NCI-H1105 (cell line): ENCODE results near the gene DHX35.

Source experiments
- DNase-seq: peaks from one replicate; lab custom pipeline; 2025; lab: John Stamatoyannopoulos, UW

The DHX35 gene

GRCh38 chr20:38962044-38962927 lies at the start of gene DHX35:
Gene DHX35, plus strand, starts transcription at chr20:38962344. Its CDS starts 24 bp downstream, at chr20:38962368.
- peak; percentile 98 for DNase-seq

- no peak for DNase-seq
Measured at GRCh38 chr20:38915355-38915754, 46.8 kb upstream of the DHX35 start.

- DNase-seq: no peak
Measured at GRCh38 chr20:38917657-38918056, 44.5 kb upstream of the DHX35 start.

GRCh38 chr20:38918172-38918571 lies 44.0 kb upstream of the DHX35 start:
- DNase-seq: no peak

- no peak for DNase-seq
Measured at GRCh38 chr20:38919683-38920082, 42.5 kb upstream of the DHX35 start.

- no peak for DNase-seq
Measured at GRCh38 chr20:38920411-38920810, 41.7 kb upstream of the DHX35 start.

GRCh38 chr20:38920851-38921250 lies 41.3 kb upstream of the DHX35 start:
- no peak for DNase-seq

- no peak for DNase-seq
Measured at GRCh38 chr20:38924718-38925117, 37.4 kb upstream of the DHX35 start.

- peak; percentile 98 for DNase-seq
Measured at GRCh38 chr20:38926142-38926933, 35.8 kb upstream of the DHX35 start, which contains the start of gene FAM83D. Gene FAM83D, plus strand, starts transcription at chr20:38926417. Its CDS starts 26 bp downstream, at chr20:38926443.

- DNase-seq: no peak
Measured at GRCh38 chr20:38926934-38927616, 35.1 kb upstream of the DHX35 start.

- DNase-seq: no peak
Measured at GRCh38 chr20:38927902-38928578, 34.1 kb upstream of the DHX35 start.

GRCh38 chr20:38930242-38930569 lies 31.9 kb upstream of the DHX35 start:
- no peak for DNase-seq

- no peak for DNase-seq
Measured at GRCh38 chr20:38931984-38932383, 30.2 kb upstream of the DHX35 start.

- DNase-seq: no peak
Measured at GRCh38 chr20:38932457-38933120, 29.6 kb upstream of the DHX35 start.

GRCh38 chr20:38934530-38934929 lies 27.6 kb upstream of the DHX35 start:
- DNase-seq: no peak

- no peak for DNase-seq
Measured at GRCh38 chr20:38935285-38935684, 26.9 kb upstream of the DHX35 start.

- no peak for DNase-seq
Measured at GRCh38 chr20:38935967-38936407, 26.2 kb upstream of the DHX35 start.

GRCh38 chr20:38937000-38937399 lies 25.1 kb upstream of the DHX35 start:
- DNase-seq: no peak

GRCh38 chr20:38937978-38938473 lies 24.1 kb upstream of the DHX35 start:
- no peak for DNase-seq

- no peak for DNase-seq
Measured at GRCh38 chr20:38939686-38940085, 22.5 kb upstream of the DHX35 start.

GRCh38 chr20:38940644-38941043 lies 21.5 kb upstream of the DHX35 start:
- DNase-seq: no peak
